Neural progenitor cell (in vitro differentiated cells): ENCODE results near the gene TRABD2B. TPM values are rescaled to one million over a fixed set of nuclear protein-coding genes. Genes with fewer than 3 reads are reported as not detected.

Experiments
- DNase-seq: peaks from one replicate; pipeline ENCODE4 v3.0.0-alpha.2; 2016; ENCODE audit warnings: low spot score
- H2AFZ ChIP-seq: fragments of 200-600 bp; sonication (generic); replicated peaks from 2 replicates; pipeline ENCODE4 v1.6.1; 2016; ENCODE audit warnings: antibody characterized with exemption
- H3F3A ChIP-seq: fragments of 200-600 bp; sonication (generic); 2 replicates; pipeline ENCODE4 v1.6.1; 2016; ENCODE audit warnings: antibody characterized with exemption, low read depth
- H3K27ac ChIP-seq: fragments of 200-600 bp; sonication (generic); 2 replicates; pipeline ENCODE4 v1.5.1; 2016; ENCODE audit warnings: mild to moderate bottlenecking
- H3K27me3 ChIP-seq: fragments of 200-600 bp; sonication (generic); 2 replicates; pipeline ENCODE4 v1.6.1; 2016; ENCODE audit warnings: mild to moderate bottlenecking, moderate library complexity
- H3K36me3 ChIP-seq: fragments of 200-600 bp; sonication (generic); 2 replicates; pipeline ENCODE4 v1.5.1; 2016
- H3K4me1 ChIP-seq: fragments of 200-600 bp; sonication (generic); 2 replicates; pipeline ENCODE4 v1.6.1; 2016; ENCODE audit warnings: mixed run types
- H3K4me2 ChIP-seq: fragments of 200-600 bp; sonication (generic); 2 replicates; pipeline ENCODE4 v1.6.1; 2016
- H3K4me3 ChIP-seq: fragments of 200-600 bp; sonication (generic); 2 replicates; pipeline ENCODE4 v1.5.1; 2016
- H3K79me2 ChIP-seq: fragments of 200-600 bp; sonication (generic); 2 replicates; pipeline ENCODE4 v1.6.1; 2016; ENCODE audit warnings: low read depth
- H3K9ac ChIP-seq: fragments of 200-600 bp; sonication (generic); 2 replicates; pipeline ENCODE4 v1.6.1; 2016
- H3K9me3 ChIP-seq: fragments of 200-600 bp; sonication (generic); 2 replicates; pipeline ENCODE4 v1.5.1; 2016; ENCODE audit warnings: low read depth
- H4K20me1 ChIP-seq: fragments of 200-600 bp; sonication (generic); 2 replicates; pipeline ENCODE4 v1.6.1; 2016; ENCODE audit warnings: low read depth
- H3K27ac Mint-ChIP-seq: 3 replicates; pipeline ENCODE4 v1.8.0; 2021; ENCODE audit warnings: mixed read lengths
- H3K27me3 Mint-ChIP-seq: 2 replicates; pipeline ENCODE4 v1.8.0; 2022; ENCODE audit warnings: low read depth, mild to moderate bottlenecking, inconsistent platforms, moderate library complexity, mixed read lengths; ENCODE audit not compliant: insufficient read depth
- H3K36me3 Mint-ChIP-seq: 3 replicates; pipeline ENCODE4 v1.8.0; 2021; ENCODE audit warnings: mixed read lengths
- H3K4me1 Mint-ChIP-seq: 3 replicates; pipeline ENCODE4 v1.8.0; 2021; ENCODE audit warnings: mixed read lengths
- H3K4me3 Mint-ChIP-seq: 3 replicates; pipeline ENCODE4 v1.8.0; 2021; ENCODE audit warnings: mild to moderate bottlenecking, moderate library complexity, mixed read lengths
- H3K9me3 Mint-ChIP-seq: 3 replicates; pipeline ENCODE4 v1.8.0; 2020; ENCODE audit warnings: mixed read lengths
- CTCF ChIP-seq: fragments of 200-600 bp; sonication (generic); IDR thresholded peaks from 2 replicates; pipeline ENCODE4 v1.5.1; 2017; ENCODE audit warnings: antibody characterized with exemption, mild to moderate bottlenecking
- EZH2 ChIP-seq: fragments of 200-600 bp; sonication (generic); IDR thresholded peaks from 2 replicates; pipeline ENCODE4 v1.6.1; 2017; ENCODE audit warnings: antibody characterized with exemption, mild to moderate bottlenecking, moderate library complexity
- EZH2phosphoT487 ChIP-seq: fragments of 200-600 bp; sonication (generic); IDR thresholded peaks from 2 replicates; pipeline ENCODE4 v1.6.1; 2017; ENCODE audit warnings: antibody characterized with exemption
- total RNA-seq: library from RNA; depleted of rRNA; stranded (reverse); fragments of >200 nt; gene quantifications from 2 replicates; pipeline ENCODE4 v1.2.3, GENCODE V29; 2015; ENCODE audit warnings: low replicate concordance

The TRABD2B gene
- total RNA-seq, 1 donor from 2014 or later = 0.09 TPM

- Mint-ChIP-seq H3K4me1 (peaks cover 8% of the 10 kb centered on the region), H3K4me3 (no peak overlapping the region), H3K27me3 (peaks cover 46% of the 10 kb centered on the region), H3K9me3 (no peaks in the 10 kb centered on the region), H3K27ac (no peak overlapping the region), H3K36me3 (no peaks in the 10 kb centered on the region)
- TF ChIP-seq EZH2phosphoT487 (no peak), EZH2 (no peak), CTCF (no peak)
- no peak for DNase-seq
- no peak overlapping the region for H2AFZ ChIP-seq
- no peaks in the 10 kb centered on the region for H3K9me3 ChIP-seq
- H4K20me1 ChIP-seq = peaks cover 15% of the 10 kb centered on the region
- no peaks in the 10 kb centered on the region for H3K36me3 ChIP-seq
- peaks cover 76% of the 10 kb centered on the region for H3K27me3 ChIP-seq
- H3F3A ChIP-seq = peaks cover 9% of the 10 kb centered on the region
- peaks cover 8% of the 10 kb centered on the region for H3K4me1 ChIP-seq
- no peak overlapping the region for H3K4me3 ChIP-seq
- H3K9ac ChIP-seq = no peak overlapping the region
- no peak overlapping the region for H3K4me2 ChIP-seq
- no peaks in the 10 kb centered on the region for H3K79me2 ChIP-seq
- no peak overlapping the region for H3K27ac ChIP-seq
These were observed 269.5 kb downstream of the TRABD2B start for GRCh38 chr1:47727697-47728085.

DNA sequence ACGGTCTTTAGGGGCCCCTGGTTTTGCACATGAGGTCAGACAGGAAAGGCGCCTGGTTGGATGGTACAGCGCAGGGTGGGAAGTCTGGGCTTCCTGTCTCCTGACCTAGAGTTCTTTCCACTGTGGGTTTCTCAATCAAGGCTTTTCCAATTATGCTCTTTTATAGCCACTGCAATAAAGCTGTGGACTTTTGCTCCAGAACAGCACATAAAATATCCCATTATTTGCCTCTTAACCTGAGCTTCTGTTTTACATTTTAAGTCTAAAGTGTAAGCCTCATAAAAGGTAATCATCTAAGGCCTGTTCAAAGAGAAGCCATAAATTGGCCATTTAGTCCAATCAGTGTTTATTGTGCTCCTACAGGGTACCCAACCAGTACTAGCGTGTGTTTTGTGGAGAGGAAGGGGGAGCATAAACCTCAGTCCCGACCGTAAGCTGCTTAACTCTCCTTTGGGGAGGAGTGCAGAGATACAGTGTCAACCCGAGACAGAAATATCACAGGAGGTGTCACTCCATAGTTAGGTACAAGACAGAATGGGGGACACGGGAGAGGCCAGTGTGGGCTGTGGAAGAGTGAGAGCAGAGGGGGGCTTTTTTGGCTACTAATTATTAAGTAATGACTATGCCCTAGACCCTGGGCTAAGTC, 270.0 kb downstream of the TRABD2B start:
- H3K36me3 ChIP-seq = no peaks in the 10 kb centered on the region
- H3K27me3 ChIP-seq = peaks cover 77% of the 10 kb centered on the region
- H3K27ac ChIP-seq = no peak overlapping the region
- H4K20me1 ChIP-seq = peaks cover 15% of the 10 kb centered on the region
- Mint-ChIP-seq H3K27me3 (peaks cover 50% of the 10 kb centered on the region), H3K4me3 (no peak overlapping the region), H3K4me1 (peaks cover 8% of the 10 kb centered on the region), H3K27ac (no peak overlapping the region), H3K36me3 (no peaks in the 10 kb centered on the region), H3K9me3 (no peaks in the 10 kb centered on the region)
- H3K4me2 ChIP-seq = no peak overlapping the region
- H3K4me1 ChIP-seq = peaks cover 8% of the 10 kb centered on the region
- H3K9ac ChIP-seq = no peak overlapping the region
- DNase-seq = no peak
- TF ChIP-seq EZH2 (no peak), CTCF (no peak)
- H3K79me2 ChIP-seq = no peaks in the 10 kb centered on the region
- H2AFZ ChIP-seq = no peak overlapping the region
- H3K4me3 ChIP-seq = no peak overlapping the region
- H3F3A ChIP-seq = peaks cover 9% of the 10 kb centered on the region
- H3K9me3 ChIP-seq = no peaks in the 10 kb centered on the region

GRCh38 chr1:47725992-47726855, 271.0 kb downstream of the TRABD2B start:
- H3K27me3 Mint-ChIP-seq = peaks cover 52% of the 10 kb centered on the region
- DNase-seq = peak; percentile 91

More at GRCh38 chr1:47725992-47726855, 271.0 kb downstream of the TRABD2B start:
- Mint-ChIP-seq H3K27ac (no peak overlapping the region), H3K4me3 (peak overlapping the region; percentile 69), H3K9me3 (no peaks in the 10 kb centered on the region), H3K36me3 (no peaks in the 10 kb centered on the region), H3K4me1 (peaks cover 8% of the 10 kb centered on the region)
- H3K36me3 ChIP-seq = no peaks in the 10 kb centered on the region
- peak overlapping the region; percentile 15 for H3K4me3 ChIP-seq
- TF ChIP-seq EZH2 = no peak
- TF ChIP-seq CTCF = peak; percentile 91
- peaks cover 9% of the 10 kb centered on the region for H3F3A ChIP-seq
- H2AFZ ChIP-seq = no peak overlapping the region
- H3K4me2 ChIP-seq = peak overlapping the region; percentile 79
- no peaks in the 10 kb centered on the region for H3K9me3 ChIP-seq
- H3K27ac ChIP-seq = no peak overlapping the region
- no peak overlapping the region for H3K9ac ChIP-seq
- no peaks in the 10 kb centered on the region for H3K79me2 ChIP-seq
- H3K27me3 ChIP-seq = peaks cover 77% of the 10 kb centered on the region
- H4K20me1 ChIP-seq = peaks cover 15% of the 10 kb centered on the region
- H3K4me1 ChIP-seq = peaks cover 8% of the 10 kb centered on the region
